TTC549 (cell line): ENCODE measurements around the gene ZG16B.

Experiments used
- FAIRE-seq: peaks from 2 replicates; lab custom pipeline; 2012; peaks lifted over from hg19 to GRCh38; lab: Jason Lieb, UNC

The ZG16B gene

DNA sequence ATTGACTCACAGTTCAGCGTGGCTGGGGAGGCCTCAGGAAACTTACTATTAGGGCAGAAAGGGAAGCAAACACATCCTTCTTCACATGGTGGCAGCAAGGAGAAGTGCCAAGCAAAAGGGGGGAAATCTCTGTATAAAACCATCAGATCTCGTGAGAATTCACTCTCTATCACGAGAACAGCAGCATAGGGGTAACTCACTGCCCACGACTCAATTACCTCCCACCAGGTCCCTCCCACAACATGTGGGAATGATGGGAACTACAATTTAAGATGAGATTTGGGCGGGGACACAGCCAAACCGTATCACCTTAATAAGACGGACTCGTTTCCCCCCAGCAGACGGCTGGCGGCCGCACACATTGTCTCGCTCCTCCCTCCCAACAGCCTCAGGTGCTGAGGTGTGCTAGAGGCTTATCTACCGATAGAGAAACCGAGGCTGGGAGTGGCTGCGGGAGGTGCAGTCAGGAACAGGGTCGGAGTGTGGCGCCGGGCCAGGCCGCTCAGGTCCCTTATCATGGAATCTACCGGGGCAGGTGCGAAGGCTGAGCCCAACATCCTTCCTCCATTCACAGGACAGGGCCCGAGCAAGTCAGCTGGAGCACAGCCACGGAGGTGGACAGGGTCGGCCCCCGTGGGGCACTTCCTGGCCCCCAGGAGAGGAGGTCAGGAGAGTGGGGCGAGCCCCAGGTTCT is 4.9 kb upstream of the ZG16B start:
- no peak for FAIRE-seq

DNA sequence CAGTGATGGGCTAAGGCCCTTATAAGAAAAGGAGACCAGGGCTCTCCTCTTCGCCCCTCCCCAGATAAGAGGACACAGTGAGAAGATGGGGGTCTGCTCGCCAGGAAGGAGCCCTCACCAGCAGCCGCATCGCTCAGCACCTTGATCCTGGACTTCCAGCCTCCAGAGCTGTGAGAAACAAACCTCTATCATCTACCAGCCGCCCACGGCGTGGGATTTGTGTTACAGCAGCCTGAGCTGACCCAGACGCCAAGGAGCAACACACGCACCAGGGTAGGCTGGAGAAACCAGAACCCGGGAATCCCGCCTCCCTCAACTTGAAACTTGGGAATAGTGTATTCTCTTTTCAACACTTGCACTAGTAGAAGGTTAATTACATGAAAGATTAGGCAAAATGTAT is 4.2 kb upstream of the ZG16B start:
- FAIRE-seq = no peak

DNA sequence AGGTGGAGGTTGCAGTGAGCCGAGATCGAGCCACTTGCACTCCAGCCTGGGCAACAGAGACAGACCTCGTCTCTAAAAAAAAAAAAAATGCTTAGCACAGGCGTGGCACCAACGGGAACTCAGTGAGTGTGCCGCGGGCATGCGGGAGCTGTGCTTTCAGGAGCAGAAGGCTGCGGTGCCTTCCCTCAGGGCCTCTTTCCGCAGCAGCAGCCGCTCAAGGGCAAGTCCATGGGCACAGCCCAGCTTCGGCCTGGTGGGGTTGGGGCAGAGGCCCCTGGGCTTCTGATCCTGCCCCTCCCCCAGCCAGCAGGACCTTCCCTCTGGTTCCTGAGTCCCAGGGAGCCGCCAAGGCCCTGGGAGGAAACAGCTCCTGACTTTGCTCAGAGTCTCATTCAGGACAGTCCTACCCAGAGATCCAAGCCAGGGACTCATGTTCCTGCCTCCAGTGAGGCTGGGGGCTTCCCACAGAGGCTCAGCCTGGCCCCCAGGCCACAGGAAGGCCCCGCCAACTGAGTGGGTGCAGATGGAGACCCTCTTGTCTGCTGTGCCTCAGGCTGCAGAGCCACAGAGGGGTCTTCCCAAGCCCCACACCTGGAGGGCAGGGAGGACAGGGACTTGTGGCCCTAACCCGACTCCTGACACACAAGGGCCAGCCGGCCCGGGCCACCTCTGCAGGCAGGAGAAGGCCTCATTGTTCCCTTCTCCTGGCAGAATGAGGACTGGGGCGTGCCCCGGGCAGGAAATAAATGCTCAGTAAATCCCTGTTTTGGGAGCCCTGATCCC is 3.3 kb upstream of the ZG16B start:
- no peak for FAIRE-seq

GRCh38 chr16:2827374-2827791 is 2.7 kb upstream of the ZG16B start:
- FAIRE-seq = no peak

- no peak for FAIRE-seq
These were observed 2.1 kb upstream of the ZG16B start for GRCh38 chr16:2827831-2828520.

DNA sequence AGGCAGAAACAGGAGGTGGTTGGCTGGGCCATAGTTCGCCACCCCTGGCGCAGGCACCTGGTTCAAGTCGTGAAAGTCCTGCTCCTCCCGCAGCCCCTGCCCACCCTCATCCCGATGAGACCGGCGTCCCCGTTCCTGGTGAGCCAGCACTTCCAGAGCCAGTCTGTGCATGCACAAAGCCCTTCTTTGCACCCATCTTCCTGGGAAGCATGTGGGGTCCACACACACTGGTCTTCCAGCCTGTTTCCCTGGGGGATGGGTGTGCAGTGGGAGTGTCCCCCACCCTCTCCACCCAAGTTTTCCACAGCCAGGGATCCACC is 1.6 kb upstream of the ZG16B start:
- no peak for FAIRE-seq

DNA sequence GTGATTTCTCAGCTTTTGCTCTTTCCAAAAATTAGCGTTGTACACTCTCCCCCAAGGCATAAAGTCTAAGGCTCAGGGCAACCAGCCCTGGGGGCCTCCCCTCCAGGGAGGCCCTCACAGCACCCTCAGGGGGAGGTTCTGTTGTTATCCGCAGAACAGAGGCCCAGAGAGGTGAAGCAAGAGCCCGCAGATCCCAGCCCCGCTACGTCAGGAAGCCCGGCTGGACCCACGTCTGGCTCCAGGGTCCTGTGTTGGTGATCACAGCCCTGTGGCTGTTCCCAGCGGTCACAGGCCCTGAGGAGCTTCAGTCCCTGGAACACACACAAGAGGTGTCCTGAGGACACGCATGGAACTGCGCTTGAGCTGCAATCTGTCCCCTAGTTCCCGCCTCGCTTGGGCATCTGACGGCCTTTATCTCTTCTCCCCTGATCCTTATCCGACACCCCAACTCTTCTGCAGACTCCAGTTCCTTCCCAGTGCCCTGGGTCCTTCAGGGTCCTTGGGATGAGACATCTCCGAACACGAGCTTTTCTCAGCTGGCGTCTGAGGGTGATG is 1.1 kb upstream of the ZG16B start:
- FAIRE-seq = no peak

DNA sequence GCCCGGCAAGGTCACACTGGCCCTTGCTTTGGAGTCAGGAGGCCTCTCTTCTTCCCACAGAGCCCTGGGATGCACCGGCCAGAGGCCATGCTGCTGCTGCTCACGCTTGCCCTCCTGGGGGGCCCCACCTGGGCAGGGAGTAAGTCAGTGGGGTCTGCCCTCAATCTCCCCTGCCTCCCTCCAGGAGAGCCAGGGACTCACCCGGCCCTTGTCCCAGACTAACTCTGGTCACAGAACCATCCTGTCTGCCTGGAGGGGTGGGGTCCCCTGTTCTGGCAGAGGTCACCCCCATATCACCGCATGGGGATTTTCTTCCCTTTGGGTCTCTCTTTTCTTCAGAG is 222 bp downstream of the ZG16B start:
- FAIRE-seq = no peak

- FAIRE-seq = no peak
These were observed 1.1 kb downstream of the ZG16B start for GRCh38 chr16:2831203-2831602.

GRCh38 chr16:2833776-2834175 is 3.7 kb downstream of the ZG16B start:
- no peak for FAIRE-seq

- no peak for FAIRE-seq
These were observed 4.9 kb downstream of the ZG16B start for GRCh38 chr16:2834968-2835367.

DNA sequence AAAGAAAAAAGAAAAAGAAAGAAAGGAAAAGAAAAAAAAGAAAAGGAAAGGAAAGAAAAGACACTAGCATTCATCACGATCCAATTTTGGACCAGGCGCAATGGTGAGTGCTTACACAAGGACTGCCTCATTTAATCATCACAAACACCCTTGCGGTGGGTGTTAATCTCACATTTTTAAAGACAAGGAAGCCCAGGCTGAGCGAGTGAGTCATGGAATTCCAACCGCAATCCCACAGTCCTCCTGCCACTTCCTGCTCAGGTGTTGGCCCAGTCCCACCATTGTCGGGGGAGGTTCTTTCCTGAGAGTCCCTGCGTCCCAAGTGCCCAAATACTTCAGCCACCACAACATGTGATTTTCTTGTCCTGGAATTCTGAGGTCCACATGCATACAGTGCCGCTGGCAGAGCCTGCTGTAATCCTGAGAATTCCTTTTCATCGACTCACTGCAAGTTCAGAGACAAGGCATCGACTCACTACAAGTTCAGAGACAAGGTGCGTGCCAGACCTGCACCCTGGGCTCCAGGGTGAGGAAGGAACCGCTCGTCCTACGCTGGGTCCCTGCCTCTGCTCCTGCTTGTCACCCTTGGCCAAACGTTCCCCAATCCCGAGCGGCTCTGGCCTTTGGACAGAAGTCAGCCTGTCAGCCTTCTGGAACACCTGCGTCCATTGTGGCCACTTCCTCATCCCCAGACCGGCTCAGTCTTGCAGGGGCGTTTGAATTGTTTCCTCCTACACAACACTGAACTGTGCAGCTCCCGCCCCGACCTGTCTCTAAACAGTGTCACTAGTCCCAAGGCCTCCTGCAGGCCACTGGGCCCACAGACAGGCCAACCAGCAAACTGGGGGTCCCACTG is 5.8 kb downstream of the ZG16B start:
- no peak for FAIRE-seq

DNA sequence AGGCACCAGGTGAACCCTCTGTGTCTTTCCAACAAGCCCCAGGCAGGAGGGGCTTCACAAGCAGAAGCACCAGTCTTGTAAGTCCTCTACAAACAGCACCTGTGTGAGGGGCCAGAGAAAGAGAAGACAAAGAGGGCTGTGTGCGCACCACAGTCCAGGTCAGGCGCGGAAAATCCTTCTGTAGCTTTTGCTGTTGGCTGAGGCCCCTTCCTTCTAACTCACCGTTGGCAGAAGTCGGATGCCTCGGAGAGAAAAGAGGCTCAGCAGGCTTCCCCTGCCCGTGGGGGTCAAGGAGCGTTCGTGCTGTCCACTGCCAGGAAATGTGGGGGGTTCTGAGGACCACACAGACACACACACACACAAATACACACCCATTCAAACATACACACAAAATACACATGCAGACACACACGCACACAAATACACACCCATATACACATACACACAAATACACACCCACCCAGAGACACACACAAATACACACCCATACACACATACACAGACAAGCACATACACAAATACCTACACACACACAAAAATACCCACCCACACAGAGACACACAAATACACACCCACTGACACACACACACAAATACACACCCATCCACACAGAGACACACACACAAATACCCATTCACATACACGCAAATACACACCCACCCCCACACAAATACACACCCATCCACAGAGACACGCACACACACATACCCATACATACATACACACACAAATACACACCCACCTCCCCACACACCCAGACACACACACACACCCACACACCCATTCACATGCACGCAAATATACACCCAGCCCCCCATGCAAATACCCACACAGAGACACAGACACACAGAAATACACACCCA is 6.8 kb downstream of the ZG16B start:
- no peak for FAIRE-seq

DNA sequence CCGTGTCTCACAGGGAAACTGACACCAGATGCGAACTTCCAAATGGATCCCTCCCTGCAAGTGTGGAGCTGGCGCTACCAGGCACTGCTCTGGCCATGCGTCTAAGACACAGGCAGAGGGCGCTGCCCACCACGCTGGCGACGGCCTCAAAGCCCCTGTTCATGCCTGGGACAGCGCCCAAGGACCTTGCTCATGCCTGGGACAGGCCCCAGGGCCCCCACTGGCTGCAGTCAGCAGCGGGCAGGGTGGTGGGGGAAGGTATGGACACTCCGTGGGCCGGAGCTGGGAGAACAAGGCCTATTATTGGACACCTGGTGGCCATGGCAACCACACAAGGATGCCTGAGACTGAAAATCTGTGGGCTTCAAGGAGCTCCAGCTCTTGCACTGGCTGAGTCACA is 8.8 kb downstream of the ZG16B start:
- FAIRE-seq = no peak

DNA sequence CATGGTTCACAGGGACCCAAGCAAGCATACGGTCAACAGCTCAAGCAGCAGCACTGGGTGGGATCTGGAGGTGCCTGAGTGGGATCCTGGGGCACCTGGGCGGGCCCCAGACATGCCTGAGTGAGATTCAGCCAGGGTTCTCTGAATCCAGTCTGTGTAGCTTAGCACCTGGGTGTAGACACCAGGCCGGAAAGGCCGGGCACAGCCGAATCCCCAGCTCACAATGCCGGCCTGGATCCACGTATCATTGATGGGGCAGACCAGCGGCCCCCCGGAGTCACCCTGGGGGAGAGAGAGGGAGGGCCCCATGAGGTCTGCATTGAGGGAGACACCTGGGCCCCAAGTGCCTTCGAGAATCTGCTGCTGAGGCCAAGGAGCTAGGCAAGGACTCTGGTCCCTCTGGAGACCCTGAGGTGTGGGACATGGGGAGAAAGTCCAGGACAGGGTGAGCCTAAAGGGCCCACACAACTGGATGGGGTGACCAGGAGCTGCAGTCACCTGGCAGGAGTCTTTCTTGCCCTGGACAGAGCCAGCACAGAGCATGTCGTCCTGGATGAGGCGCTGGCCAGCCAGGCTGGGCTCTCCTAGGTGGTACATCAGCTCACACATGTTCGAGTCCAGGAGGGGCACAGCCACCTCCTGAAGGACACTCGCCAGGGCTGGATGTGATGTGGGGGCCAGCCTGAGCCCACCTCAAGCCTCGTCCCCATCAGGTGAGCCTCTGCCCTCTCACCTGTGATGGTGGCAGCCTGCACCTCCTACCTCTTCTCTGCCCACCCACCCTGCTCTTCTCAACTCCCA is 9.7 kb downstream of the ZG16B start:
- no peak for FAIRE-seq

DNA sequence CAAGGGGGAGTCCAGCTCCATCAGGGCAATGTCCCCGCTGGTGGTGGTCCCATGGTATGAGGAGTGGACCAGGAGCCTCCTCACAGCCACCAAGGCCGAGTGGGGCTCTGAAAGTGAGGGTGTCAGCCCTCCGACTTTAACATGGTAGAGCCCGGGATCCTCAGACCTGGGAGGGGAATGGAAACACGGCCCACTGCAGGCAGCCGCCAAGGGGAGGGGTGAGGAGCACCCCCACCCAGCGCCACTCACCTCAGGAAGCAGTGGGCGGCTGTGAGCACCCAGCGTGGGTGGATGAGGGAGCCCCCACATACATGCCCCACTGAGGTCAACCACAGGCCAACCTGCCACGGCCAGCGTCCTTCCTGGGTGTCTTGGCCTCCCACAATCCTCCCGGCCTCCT is 10.8 kb downstream of the ZG16B start:
- no peak for FAIRE-seq

- FAIRE-seq = no peak
These were observed 11.7 kb downstream of the ZG16B start for GRCh38 chr16:2841606-2842339.

GRCh38 chr16:2842340-2843000 is 12.4 kb downstream of the ZG16B start:
- no peak for FAIRE-seq

DNA sequence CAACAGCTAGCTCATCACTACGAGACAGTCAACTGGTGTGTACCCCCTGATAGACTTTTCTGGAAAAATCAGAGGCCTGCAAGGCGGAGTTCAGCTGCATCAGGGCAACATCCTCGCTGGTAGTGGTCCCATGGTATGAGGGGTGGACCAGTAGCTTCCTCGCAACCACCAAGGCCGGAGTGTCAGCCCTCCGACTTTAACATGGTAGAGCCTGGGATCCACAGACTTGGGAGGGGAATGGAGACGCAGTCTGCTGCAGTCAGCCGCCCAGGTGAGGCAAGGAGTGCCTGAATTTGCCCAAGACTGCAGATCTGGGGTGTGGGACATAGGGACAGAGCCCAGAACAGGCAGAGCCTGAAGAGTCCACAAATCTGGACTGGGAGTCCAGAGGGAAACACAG is 13.4 kb downstream of the ZG16B start:
- no peak for FAIRE-seq
